ES-I3 (cell line): Measurements from ENCODE around the gene PPP2R3A.
"Not testable (repeated sequence)": the region's sequence is repeated elsewhere in the genome, so short reads cannot be mapped to it uniquely, and the experiment has no call there.

Experiments used
- H3K36me3 ChIP-seq: 2 replicates; pipeline ENCODE4 v1.6.1; 2013; ENCODE audit warnings: mild to moderate bottlenecking, low read length, control low read depth, moderate library complexity; ENCODE audit not compliant: insufficient read depth
- H3K4me1 ChIP-seq: 2 replicates; pipeline ENCODE4 v1.6.1; 2013; ENCODE audit warnings: mild to moderate bottlenecking, control low read depth, low read length; ENCODE audit not compliant: insufficient read depth
- H3K9ac ChIP-seq: 2 replicates; pipeline ENCODE4 v1.6.1; 2013; ENCODE audit warnings: low read depth, mild to moderate bottlenecking, low read length, moderate library complexity
- H3K9me3 ChIP-seq: 2 replicates; pipeline ENCODE4 v1.6.1; 2013; ENCODE audit warnings: mild to moderate bottlenecking, low read length, moderate library complexity; ENCODE audit not compliant: control insufficient read depth, insufficient read depth

Gene PPP2R3A

GRCh38 chr3:135937766-135938165 lies 27.8 kb upstream of the PPP2R3A start:
- H3K9me3 ChIP-seq, H3K4me1 ChIP-seq, H3K9ac ChIP-seq, H3K36me3 ChIP-seq: not testable (repeated sequence)

GRCh38 chr3:135944831-135945230 lies 20.7 kb upstream of the PPP2R3A start:
- H3K9me3 ChIP-seq: no peaks in the 10 kb centered on the region
- H3K9ac ChIP-seq: no peak overlapping the region

GRCh38 chr3:135950941-135951340 lies 14.6 kb upstream of the PPP2R3A start:
- H3K36me3 ChIP-seq: no peaks in the 10 kb centered on the region
- no peaks in the 10 kb centered on the region for H3K4me1 ChIP-seq
- no peaks in the 10 kb centered on the region; the same call in 1 of the 2 replicates for H3K9me3 ChIP-seq
- H3K9ac ChIP-seq: no peak overlapping the region

More at GRCh38 chr3:135944831-135945230, 20.7 kb upstream of the PPP2R3A start:
- Histone ChIP-seq H3K4me1 (no peaks in the 10 kb centered on the region), H3K36me3 (no peaks in the 10 kb centered on the region)

- no peak overlapping the region for H3K9ac ChIP-seq
Observed at GRCh38 chr3:135964160-135964955, 1.2 kb upstream of the PPP2R3A start.

GRCh38 chr3:135965129-135965505 lies 411 bp upstream of the PPP2R3A start:
- Histone ChIP-seq H3K9me3 (peaks cover 1% of the 10 kb centered on the region; the same call in 1 of the 2 replicates), H3K4me1 (peaks cover 26% of the 10 kb centered on the region), H3K9ac (peak overlapping the region; percentile 44; the same call in 1 of the 2 replicates), H3K36me3 (no peaks in the 10 kb centered on the region)

More at GRCh38 chr3:135964160-135964955, 1.2 kb upstream of the PPP2R3A start:
- no peaks in the 10 kb centered on the region for H3K36me3 ChIP-seq
- peaks cover 4% of the 10 kb centered on the region; the same call in 1 of the 2 replicates for H3K9me3 ChIP-seq
- H3K4me1 ChIP-seq: peaks cover 26% of the 10 kb centered on the region

- Histone ChIP-seq H3K9me3 (no peaks in the 10 kb centered on the region; the same call in 1 of the 2 replicates), H3K9ac (peak overlapping the region; percentile 93), H3K36me3 (no peaks in the 10 kb centered on the region), H3K4me1 (peaks cover 26% of the 10 kb centered on the region)
Observed at GRCh38 chr3:135966271-135966961, 888 bp downstream of the PPP2R3A start.

GRCh38 chr3:135966962-135967274 lies 1.4 kb downstream of the PPP2R3A start:
- H3K4me1 ChIP-seq: peaks cover 26% of the 10 kb centered on the region
- H3K9ac ChIP-seq: peak overlapping the region; percentile 93
- H3K9me3 ChIP-seq: no peaks in the 10 kb centered on the region
- no peaks in the 10 kb centered on the region for H3K36me3 ChIP-seq

GRCh38 chr3:135967867-135968266 lies 2.3 kb downstream of the PPP2R3A start:
- H3K9me3 ChIP-seq: no peaks in the 10 kb centered on the region
- H3K9ac ChIP-seq: no peak overlapping the region
- no peaks in the 10 kb centered on the region for H3K36me3 ChIP-seq
- peaks cover 26% of the 10 kb centered on the region for H3K4me1 ChIP-seq

- Histone ChIP-seq H3K9me3 (no peaks in the 10 kb centered on the region), H3K9ac (no peak overlapping the region), H3K36me3 (no peaks in the 10 kb centered on the region), H3K4me1 (peaks cover 24% of the 10 kb centered on the region)
Observed at GRCh38 chr3:135970506-135971116, 5.1 kb downstream of the PPP2R3A start.

- Histone ChIP-seq H3K9ac (no peak overlapping the region), H3K36me3 (no peaks in the 10 kb centered on the region), H3K4me1 (peaks cover 11% of the 10 kb centered on the region), H3K9me3 (no peaks in the 10 kb centered on the region)
Observed at GRCh38 chr3:135973841-135974240, 8.3 kb downstream of the PPP2R3A start.

- peaks cover 11% of the 10 kb centered on the region for H3K4me1 ChIP-seq
- no peaks in the 10 kb centered on the region for H3K9me3 ChIP-seq
- no peak overlapping the region for H3K9ac ChIP-seq
- no peaks in the 10 kb centered on the region for H3K36me3 ChIP-seq
Observed at GRCh38 chr3:135975053-135975452, 9.5 kb downstream of the PPP2R3A start.

- Histone ChIP-seq H3K9me3 (no peaks in the 10 kb centered on the region), H3K36me3 (no peaks in the 10 kb centered on the region), H3K9ac (no peak overlapping the region), H3K4me1 (peaks cover 11% of the 10 kb centered on the region)
Observed at GRCh38 chr3:135975536-135975935, 10.0 kb downstream of the PPP2R3A start.

GRCh38 chr3:135980343-135980742 lies 14.8 kb downstream of the PPP2R3A start:
- no peaks in the 10 kb centered on the region for H3K36me3 ChIP-seq
- H3K4me1 ChIP-seq: no peaks in the 10 kb centered on the region
- no peaks in the 10 kb centered on the region for H3K9me3 ChIP-seq
- H3K9ac ChIP-seq: no peak overlapping the region

- H3K36me3 ChIP-seq: no peaks in the 10 kb centered on the region
- H3K9ac ChIP-seq: no peak overlapping the region
- H3K9me3 ChIP-seq: no peaks in the 10 kb centered on the region
- no peaks in the 10 kb centered on the region for H3K4me1 ChIP-seq
Observed at GRCh38 chr3:135981701-135982403, 16.3 kb downstream of the PPP2R3A start.
